T47D (cell line): ENCODE results near the gene KCTD4.
"Not testable (repeated sequence)": the region's sequence is repeated elsewhere in the genome, so short reads cannot be mapped to it uniquely, and the experiment has no call there.

Source experiments
- DNase-seq, 2 experiments: peaks; one replicate each; pipeline versions ENCODE4 v3.0.0 to v3.0.0-alpha.2; 2011 to 2012; ENCODE audit warnings: low read depth in 1 of 2, low spot score in 1 of 2
- JUND ChIP-seq: IDR thresholded peaks from 2 replicates; pipeline ENCODE4 v1.6.1; 2012; ENCODE audit warnings: low read depth
- in situ Hi-C: cut with HindIII; loops from 2 replicates; pipeline ENCODE4 v1.10.0; 2016; ENCODE audit warnings: low sequenced_read_pairs, low pct_unique_long_range_greater_than_20kb

The KCTD4 gene

DNA sequence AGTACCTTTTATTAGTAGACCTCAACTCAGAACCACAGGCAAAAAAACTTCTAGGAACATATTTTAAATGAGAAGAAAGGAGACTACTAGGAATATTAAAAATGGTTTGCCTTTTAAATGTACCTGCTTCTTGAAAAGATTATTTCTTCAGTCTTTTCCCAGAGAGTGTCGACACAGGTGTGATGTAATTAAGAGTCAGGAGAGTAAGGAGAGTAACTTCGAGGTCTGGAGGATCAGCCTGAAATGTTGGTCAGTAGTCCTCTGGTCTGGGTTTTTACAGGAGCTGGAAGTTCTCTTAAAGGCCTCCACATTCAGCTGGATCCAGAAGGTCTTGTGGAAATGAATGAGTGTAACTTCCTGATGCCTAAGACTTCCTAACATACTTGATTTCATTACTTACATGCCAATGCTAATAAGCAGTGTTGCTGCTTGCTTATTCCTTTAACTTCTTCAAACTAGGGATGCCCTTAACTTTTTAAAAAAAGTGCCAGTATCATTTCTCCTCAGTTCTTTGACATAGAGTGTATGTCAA, at the start of gene KCTD4:
Gene KCTD4 (minus strand): TSS at position 345 of the 532 bp plus-strand sequence. CDS start 6,478 bp downstream, outside the sequence.
- TF ChIP-seq JUND: no peak
- in situ Hi-C loops: no loop called here
- no peak for DNase-seq

DNA sequence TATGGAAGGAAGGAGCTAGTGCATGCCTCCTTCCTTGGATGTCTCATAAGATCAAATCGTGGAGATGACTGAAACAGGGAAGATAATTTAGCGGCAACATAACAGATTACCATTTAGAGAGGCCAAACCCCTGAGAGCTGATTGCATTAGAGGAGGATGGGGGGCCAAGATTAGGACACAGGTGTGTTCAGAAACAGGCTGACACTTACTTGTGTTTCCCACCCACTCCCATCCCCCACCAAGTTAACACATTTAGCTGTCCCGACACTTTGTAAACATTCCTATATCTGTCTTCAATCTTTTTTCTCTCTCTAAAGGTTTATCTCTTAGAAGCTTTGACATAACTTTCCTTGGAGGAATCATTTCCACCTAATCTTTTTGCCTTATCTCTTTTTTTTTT, 48.8 kb upstream of the KCTD4 start:
- TF ChIP-seq JUND: no peak
- DNase-seq: no peak
- in situ Hi-C loops: no loop called here

DNA sequence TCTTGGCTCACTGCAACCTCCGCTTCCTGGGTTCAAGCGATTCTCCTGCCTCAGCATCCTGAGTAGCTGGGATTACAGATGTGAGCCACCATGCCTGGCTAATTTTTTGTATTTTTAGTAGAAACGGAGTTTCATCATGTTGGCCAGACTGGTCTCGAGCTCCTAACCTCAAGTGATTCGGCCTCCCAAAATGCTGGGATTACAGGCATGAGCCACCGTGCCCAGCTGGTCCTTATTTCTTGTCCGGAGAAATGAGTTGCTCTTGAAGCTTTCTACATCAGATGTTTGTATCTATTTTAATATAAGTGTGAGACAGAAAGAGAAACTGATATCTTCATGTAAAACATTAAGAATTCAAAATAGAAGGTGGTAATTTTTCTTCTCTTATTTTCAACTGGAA, 43.9 kb upstream of the KCTD4 start:
- in situ Hi-C loops: not testable (repeated sequence)

DNA sequence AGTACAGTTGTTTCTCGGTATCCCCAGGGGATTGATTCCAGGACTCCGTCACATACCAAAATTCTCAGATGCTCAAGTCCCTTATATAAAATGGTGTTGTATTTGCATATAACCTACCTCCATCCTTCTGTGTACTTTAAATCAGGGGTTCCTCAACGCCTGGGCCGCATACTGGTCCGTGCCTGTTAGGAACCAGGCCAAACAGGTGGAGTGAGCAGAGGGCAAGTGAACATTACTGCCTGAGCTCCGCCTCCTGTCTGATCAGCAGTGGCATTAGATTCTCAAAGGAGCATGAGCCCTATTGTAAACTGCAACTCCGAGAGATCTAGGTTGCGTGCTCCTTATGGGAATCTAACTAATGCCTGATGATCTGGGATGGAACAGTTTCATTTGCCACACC, 42.2 kb upstream of the KCTD4 start:
- no peak for DNase-seq
- TF ChIP-seq JUND: no peak
- in situ Hi-C loops: no loop called here

More for the DNA sequence above, 43.9 kb upstream of the KCTD4 start:
- DNase-seq: not testable (repeated sequence)

DNA sequence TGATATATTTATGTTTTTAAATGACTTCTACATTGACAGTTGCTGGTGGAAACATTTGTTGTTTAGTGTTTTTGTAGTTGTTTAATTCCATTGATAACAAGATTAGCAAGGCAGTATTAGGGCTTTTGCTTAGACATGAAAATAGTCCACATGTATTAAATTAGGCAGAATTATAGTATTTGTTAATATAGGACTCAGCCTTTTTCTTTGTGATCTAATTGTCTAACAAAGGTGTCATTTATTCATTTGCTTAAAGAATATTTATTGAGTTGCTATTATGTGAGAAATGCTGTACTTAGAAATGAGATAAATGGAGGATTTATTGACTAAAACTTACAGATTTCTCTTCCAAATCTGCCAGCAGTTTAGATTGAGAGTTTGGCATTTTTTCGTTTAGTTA, 41.7 kb upstream of the KCTD4 start:
- TF ChIP-seq JUND: no peak
- in situ Hi-C loops: no loop called here

DNA sequence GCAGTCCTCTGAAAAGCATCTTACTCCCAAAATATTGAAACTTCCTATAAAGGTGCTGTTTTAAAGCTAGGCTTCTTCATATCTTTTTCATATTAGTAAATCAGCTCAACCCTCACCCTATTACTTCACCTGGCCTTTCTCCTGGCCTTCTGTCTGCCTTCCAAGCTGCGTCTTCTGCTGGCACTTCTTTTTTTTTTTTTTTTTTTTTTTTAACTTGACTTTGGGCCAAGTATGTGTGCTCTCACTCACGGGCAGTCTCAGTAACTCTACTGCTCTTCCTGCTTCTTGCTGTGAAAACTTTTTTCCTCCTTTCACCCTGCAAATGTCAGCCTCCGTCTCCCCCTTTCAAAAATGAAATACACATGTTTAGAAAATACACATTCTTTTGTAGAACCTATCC, 41.2 kb upstream of the KCTD4 start:
- in situ Hi-C loops: no loop called here
- TF ChIP-seq JUND: no peak
- DNase-seq: peak in 1 of 2 experiments; percentile 3

More for the DNA sequence above, 41.7 kb upstream of the KCTD4 start:
- no peak for DNase-seq

DNA sequence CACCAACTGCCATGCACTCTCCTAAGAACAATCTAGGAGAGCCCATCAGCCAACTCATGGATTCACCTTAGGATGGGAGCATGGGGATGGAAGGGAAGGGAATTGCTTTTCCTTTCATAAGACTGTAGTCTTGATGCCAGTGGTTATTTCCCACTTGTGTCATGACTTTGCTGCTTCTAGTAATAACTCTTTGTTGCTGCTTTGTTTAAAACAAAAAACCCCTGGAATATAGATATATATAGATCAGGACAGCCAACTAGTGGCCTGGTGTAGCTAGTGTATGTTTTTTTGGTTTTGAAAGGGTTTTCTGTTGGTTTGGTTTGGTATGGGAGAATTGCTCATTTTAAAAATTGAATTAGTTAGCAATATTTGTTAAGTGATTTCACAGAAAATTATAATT, 39.3 kb upstream of the KCTD4 start:
- in situ Hi-C loops: no loop called here
- no peak for DNase-seq
- TF ChIP-seq JUND: no peak

DNA sequence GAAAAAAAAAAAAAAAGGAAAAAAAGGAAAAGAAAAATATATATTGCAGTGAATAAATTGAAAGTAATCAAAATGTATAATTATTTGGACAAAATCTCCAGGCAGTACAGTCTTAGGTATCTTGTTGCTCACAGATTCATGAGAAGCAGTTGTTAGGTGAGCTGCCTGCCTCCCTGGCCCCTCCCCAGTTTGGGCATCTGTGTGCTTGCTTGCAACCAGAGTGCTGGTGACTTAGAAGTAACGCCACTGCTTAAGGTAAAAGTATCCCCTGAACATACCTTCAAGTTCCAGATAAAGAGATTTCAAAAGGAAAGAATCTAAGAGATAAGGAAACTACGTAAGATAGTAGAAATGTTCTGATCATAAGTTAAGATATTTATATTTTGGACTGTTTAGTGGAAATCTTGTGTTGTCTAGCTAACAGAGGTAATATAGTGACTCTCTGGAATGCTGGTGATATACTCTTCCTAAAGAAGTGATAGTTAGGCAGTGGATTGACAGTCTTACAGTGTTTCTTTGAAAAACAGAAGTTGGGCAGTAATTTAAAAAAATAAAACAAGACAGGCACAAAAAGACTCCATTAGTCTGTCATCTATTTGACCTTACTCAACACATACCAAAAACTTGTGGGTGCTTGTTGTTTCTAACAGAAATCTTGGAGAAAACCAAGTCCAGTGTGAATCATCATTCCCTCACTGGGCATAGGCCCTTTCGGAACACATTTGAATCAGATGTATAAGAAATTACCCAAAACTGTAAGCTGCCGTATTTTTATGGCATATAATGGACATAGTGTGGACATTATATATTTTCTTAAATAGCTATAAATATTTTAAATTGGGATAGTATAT, 38.3 kb upstream of the KCTD4 start:
- TF ChIP-seq JUND: no peak
- DNase-seq: no peak
- in situ Hi-C loops: no loop called here

DNA sequence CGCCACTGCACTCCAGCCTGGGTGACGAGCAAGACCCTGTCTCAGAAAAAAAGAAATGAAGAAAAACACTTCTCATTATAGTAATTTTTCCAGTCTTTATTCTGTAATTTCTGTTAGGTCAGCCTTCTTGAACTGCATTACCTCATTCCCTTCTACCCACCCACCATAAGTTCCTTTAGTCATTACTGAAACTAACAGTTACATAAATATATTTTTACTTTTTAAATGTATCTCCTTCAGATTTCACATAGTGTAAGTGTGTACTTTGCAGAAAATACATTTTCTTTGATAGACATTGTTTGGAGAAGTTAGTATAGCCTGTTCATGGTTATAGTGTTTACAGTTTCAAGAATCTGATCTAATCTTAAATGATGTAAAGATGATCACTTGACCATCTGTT, 31.7 kb upstream of the KCTD4 start:
- DNase-seq: no peak
- in situ Hi-C loops: no loop called here
- no peak for TF ChIP-seq JUND

DNA sequence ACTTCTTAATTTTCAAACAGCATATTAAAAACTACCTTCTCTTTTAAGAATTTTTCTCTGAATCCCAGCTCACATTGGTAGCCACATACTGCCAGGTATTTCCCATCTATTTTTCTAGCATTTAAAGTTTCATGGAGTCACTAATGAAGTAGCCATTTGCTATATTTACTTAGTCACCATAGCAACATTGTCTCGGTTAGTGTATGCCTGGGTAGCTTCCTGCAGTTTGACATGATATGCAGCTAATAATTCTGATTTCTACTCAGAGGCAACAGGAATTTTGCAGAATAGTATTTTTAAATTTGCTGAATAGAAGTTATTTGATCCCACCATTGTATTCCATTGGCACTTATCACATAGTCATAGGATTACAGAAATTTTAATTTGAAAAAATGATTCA, 30.9 kb upstream of the KCTD4 start:
- in situ Hi-C loops: no loop called here
- TF ChIP-seq JUND: no peak
- DNase-seq: no peak

DNA sequence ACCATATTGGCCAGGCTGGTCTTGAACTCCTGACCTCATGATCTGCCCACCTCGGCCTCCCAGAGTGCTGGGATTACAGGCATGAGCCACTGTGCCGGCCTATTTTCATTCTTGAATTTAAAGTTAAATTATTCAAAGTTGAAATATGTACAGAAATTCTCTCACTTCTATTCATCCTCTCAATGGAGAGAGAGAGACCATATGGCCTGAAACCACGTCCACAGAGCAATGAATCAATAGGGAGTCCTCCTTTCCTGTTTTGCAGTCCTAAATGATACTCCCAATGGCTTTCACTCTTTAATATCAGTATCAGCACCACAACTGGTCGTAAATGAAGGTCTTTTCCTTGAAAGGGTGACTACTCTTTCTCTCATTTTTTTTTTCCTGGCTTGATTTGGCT, 30.5 kb upstream of the KCTD4 start:
- TF ChIP-seq JUND: no peak
- in situ Hi-C loops: no loop called here
- no peak for DNase-seq

DNA sequence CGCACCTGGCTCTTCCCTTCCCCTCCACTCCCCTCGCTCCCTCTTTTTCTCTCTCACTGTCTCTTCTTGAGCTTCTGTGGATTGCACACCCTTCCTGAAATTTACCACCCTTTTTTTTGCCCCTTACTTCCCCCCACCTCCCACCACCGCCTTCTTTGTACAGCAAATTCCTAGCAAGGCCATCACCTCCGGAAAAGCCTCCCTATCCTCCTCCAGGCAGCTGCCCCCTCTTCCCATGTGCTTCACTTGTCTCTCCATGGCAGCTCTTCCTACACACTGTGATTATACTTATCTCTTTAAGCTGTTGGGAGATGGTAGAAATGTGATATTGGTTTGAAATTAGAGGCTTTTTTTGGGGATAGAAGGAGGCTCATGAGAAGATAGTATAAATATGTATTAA, 28.3 kb upstream of the KCTD4 start:
- in situ Hi-C loops: no loop called here
- DNase-seq: no peak
- no peak for TF ChIP-seq JUND

DNA sequence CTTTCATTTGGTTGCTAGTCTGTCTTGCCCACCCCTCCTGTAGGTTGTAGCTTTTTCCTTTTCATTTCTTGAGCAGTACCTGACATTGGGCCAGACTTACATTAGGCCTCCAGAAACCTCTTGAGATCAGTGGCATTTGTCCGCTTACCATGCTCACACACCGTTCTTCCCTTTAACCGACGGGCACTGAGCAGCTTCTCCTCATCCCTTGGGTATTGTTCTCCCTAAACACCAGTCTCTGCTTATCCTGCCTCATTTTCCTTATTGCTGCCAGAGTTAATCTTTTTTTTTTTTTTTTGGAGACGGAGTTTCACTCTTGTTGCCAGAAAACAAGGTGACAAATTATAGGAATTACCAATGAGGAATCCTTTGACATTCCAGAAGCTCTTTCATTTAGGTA, 27.2 kb upstream of the KCTD4 start:
- no peak for DNase-seq
- TF ChIP-seq JUND: no peak
- in situ Hi-C loops: no loop called here
